ENCODE measurements around the gene MOK. TPM values are rescaled to one million over a fixed set of nuclear protein-coding genes. Genes with fewer than 3 reads are reported as not detected.

The MOK gene
- total RNA-seq, 1 donor from 2014 or later, result 2.3 TPM

- no peak for TF ChIP-seq CTCF (conservative IDR thresholded peaks at IDR 0.05; ENCODE audit: low read depth, low read length)
- DNase-seq (ENCODE audit: low read depth), result no peak
- H3K4me3 ChIP-seq (ENCODE audit: low read depth, low read length), result no peak overlapping the region
These were observed 22.1 kb downstream of the MOK start for GRCh38 chr14:102282751-102283465.

- no peak for TF ChIP-seq CTCF (conservative IDR thresholded peaks at IDR 0.05; ENCODE audit: low read depth, low read length)
These were observed 24.5 kb downstream of the MOK start for GRCh38 chr14:102280376-102280962.

GRCh38 chr14:102279688-102280348 is 25.1 kb downstream of the MOK start:
- no peak overlapping the region for H3K4me3 ChIP-seq (ENCODE audit: low read depth, low read length)
- TF ChIP-seq CTCF (conservative IDR thresholded peaks at IDR 0.05; ENCODE audit: low read depth, low read length), result no peak
- DNase-seq (ENCODE audit: low read depth), result peak; percentile 99

More at GRCh38 chr14:102280376-102280962, 24.5 kb downstream of the MOK start:
- peak; percentile 49 for DNase-seq (ENCODE audit: low read depth)
- no peak overlapping the region for H3K4me3 ChIP-seq (ENCODE audit: low read depth, low read length)

- no peak for DNase-seq (ENCODE audit: low read depth)
- no peak overlapping the region for H3K4me3 ChIP-seq (ENCODE audit: low read depth, low read length)
- no peak for TF ChIP-seq CTCF (conservative IDR thresholded peaks at IDR 0.05; ENCODE audit: low read depth, low read length)
These were observed 25.7 kb downstream of the MOK start for GRCh38 chr14:102279282-102279681.

GRCh38 chr14:102278631-102278935 is 26.4 kb downstream of the MOK start:
- H3K4me3 ChIP-seq (ENCODE audit: low read depth, low read length), result no peak overlapping the region
- DNase-seq (ENCODE audit: low read depth), result no peak
- no peak for TF ChIP-seq CTCF (conservative IDR thresholded peaks at IDR 0.05; ENCODE audit: low read depth, low read length)

- DNase-seq (ENCODE audit: low read depth), result no peak
- no peak overlapping the region for H3K4me3 ChIP-seq (ENCODE audit: low read depth, low read length)
- TF ChIP-seq CTCF (conservative IDR thresholded peaks at IDR 0.05; ENCODE audit: low read depth, low read length), result no peak
These were observed 26.9 kb downstream of the MOK start for GRCh38 chr14:102277874-102278630.
